OCI-M1 (cell line): ENCODE data around the gene GFM1.
A peak's percentile ranks its signal among the peaks of the same experiment; 100 is the strongest.

Experiments used
- DNase-seq: peaks from one replicate; lab custom pipeline; 2025; lab: John Stamatoyannopoulos, UW

The GFM1 gene

GRCh38 chr3:158727206-158728060 is 83.1 kb downstream of the GFM1 start:
- DNase-seq = peak; percentile 75

- no peak for DNase-seq
These were observed 83.7 kb downstream of the GFM1 start for GRCh38 chr3:158728061-158728377.

DNA sequence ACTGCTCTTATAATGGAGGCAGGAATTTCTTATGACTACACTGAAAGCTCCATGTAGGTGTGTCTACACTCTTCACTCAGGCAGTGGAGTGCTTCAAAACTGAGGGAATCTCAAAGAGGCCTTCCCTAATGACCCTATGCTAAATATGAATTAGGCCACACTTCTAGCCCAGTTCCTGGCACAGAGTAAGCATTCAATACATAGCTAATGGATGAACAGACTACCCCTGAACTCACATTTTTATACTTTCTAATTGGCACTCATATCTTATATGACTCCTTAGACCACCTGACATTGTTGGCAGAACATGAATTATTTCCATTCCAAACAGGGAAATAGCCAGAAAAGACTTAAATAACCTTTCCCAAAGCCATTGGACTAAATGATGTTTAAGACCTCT is 84.5 kb downstream of the GFM1 start:
- DNase-seq = no peak

DNA sequence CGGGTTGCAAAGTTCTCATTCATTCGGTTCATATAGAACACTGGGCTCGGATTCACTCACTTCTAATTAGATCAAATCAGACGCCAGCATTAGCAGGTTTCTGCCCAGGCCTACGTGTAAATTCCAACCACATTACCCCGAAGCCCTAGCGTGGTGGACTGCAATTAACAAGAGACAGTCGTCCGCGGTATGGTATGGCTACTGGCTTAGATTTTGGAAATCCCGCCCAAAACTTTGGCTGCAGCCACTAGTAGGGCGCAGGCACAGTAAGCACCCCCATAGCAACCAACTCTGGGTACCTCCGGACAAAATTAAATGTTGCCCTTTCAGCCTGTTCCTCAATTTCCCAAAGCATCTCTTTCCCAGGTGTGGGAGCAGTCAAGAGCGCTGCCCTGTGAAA is 87.2 kb downstream of the GFM1 start:
- no peak for DNase-seq

DNA sequence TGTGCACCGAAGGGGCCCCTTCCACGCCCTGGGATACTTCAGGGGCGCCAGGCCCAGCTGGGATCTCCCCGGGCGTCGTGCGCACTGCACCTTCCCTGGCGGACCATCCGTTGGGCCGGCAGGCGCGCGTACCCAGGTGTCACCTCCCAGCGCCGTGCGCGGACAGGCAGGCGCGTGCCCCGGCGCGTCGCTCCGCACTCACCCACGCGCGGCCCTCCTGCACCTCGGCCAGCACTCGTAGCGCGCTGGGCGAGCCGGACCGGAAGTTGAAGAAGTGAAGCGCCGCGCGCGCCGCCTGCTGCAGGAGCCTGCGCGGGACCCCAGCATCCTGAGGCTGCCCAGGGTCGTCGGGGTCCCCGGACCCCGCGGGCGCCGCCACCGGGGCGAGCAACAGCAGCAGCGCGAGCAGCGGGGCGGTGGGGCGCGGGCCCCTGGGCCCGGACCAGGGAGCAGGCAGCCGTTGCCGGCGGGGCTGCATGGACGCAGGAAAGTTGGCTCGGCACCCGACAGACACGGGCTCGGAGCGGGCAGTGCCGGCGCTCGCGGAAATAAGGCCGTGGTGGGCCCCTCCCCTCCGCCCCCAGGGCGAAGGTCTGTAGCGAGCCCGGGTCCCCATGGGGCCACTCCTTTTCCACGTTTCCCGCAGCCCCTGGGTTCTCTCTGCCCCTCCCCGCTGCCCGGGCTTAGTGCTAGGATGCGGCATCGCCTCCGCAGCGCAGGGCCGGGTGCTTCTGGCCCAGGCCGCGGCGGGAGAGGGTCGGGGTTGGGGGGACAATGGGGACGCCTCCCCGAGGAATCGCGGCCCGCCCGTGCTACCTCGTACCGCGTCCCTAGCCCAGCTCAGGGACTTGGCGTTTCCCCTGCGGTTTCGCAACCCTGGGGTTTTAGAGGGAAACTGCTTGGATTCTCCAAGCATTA is 87.9 kb downstream of the GFM1 start, which contains the start of gene RARRES1:
Gene RARRES1 (minus strand): TSS at position 520 of the 918 bp plus-strand sequence. CDS start 42 bp downstream, at position 478.
- DNase-seq = no peak

- no peak for DNase-seq
These were observed 88.5 kb downstream of the GFM1 start for GRCh38 chr3:158732856-158733200.

- no peak for DNase-seq
These were observed 89.3 kb downstream of the GFM1 start for GRCh38 chr3:158733656-158734055.

GRCh38 chr3:158735296-158736033 is 91.1 kb downstream of the GFM1 start:
- no peak for DNase-seq

GRCh38 chr3:158737410-158737809 is 93.1 kb downstream of the GFM1 start:
- DNase-seq = no peak

- no peak for DNase-seq
These were observed 93.8 kb downstream of the GFM1 start for GRCh38 chr3:158737976-158738615.

DNA sequence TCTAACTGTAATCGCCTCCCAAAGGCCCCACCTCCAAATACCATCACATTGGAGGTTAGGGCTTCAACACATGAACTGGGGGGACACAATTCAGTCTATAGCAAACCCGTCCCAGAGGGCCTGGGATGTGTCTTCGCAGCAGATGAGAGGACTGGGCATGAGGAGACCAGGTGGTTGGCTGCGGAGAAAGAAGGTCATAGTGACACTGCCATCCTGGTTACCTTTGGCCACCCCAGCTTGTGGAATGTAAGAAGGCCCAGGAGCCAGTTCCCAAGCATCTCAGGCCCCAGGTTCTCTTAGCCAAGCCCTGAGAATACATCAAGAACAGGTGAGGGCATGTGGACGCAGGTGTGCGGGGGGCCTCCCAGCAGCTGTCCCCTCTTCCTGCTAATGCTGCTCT is 94.3 kb downstream of the GFM1 start:
- DNase-seq = no peak

DNA sequence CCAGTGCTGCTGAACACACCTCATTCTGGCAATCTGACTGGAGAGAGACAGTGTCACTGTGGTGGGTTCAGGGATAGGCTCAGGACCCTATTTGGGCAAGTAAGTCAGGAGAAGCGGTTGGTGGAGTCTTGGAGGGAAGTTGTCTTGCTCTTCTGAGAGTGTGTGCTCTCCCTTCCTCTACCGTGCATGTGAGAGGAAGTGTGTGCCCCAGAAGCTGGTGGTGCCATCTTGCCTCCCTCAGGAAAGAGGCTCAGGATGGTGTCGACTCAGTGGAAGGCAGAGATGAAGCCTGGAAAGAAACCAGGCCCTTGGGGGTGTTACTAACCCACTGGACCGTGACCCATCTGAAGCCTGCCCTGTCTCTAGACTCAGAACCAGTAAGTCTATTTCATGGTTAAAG is 94.8 kb downstream of the GFM1 start:
- DNase-seq = no peak

- no peak for DNase-seq
These were observed 95.3 kb downstream of the GFM1 start for GRCh38 chr3:158739661-158740060.
